Measurements from ENCODE around the gene OR10H5.
"Not testable (repeated sequence)": the region's sequence is repeated elsewhere in the genome, so short reads cannot be mapped to it uniquely, and the experiment has no call there.

Gene OR10H5

GRCh38 chr19:15787611-15788155 lies at the start of gene OR10H5:
OR10H5 (plus strand) TSS chr19:15787661; CDS start chr19:15794049, 6,388 bp downstream.
- DNase-seq = no peak
- H3K9me3 Mint-ChIP-seq = no peaks in the 10 kb centered on the region
- H3K4me3 Mint-ChIP-seq = no peak within 1 kb of the TSS
- no peaks in the 10 kb centered on the region for H3K36me3 Mint-ChIP-seq (ENCODE audit: low read depth)
- H3K27me3 Mint-ChIP-seq = peaks cover 13% of the 10 kb centered on the region
- H3K27ac Mint-ChIP-seq = no peak within 1 kb of the TSS
- ATAC-seq = no peak
- no peaks in the 10 kb centered on the region for H3K4me1 Mint-ChIP-seq

- Mint-ChIP-seq H3K36me3 (ENCODE audit: low read depth) (peaks cover 5% of the 10 kb centered on the region), H3K9me3 (peaks cover 15% of the 10 kb centered on the region), H3K4me1 (no peaks in the 10 kb centered on the region), H3K4me3 (no peak within 1 kb of the TSS), H3K27ac (no peak within 1 kb of the TSS), H3K27me3 (peaks cover 9% of the 10 kb centered on the region)
- ATAC-seq (no peak), DNase-seq (no peak)
Measured at GRCh38 chr19:15737722-15738121, 49.7 kb upstream of the OR10H5 start, which contains the start of gene OR10H3. OR10H3 (plus strand) TSS chr19:15737985; CDS start chr19:15741393, 3,408 bp downstream.

DNA sequence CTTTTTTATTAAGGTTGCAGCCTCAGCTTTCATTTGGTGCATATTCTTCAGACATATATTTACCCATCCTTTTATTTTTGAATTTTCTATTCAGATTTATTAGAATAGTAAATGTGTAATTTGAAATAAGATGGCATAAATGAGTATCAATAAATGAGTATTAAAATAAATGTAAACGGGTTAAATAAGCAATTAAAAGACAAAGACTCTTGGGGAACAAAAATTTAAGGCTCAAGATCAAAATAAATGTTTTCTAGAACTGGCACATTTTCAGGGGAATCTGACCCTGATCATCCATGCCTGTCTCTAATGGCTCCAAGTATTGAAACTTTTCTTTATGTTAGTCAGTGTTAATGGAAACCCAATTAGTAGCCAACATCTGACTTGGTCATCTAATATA lies 46.7 kb upstream of the OR10H5 start:
- ATAC-seq (no peak), DNase-seq (no peak)
- H3K27ac Mint-ChIP-seq = no peak overlapping the region
- peaks cover 5% of the 10 kb centered on the region for H3K36me3 Mint-ChIP-seq (ENCODE audit: low read depth)
- H3K4me3 Mint-ChIP-seq = no peak overlapping the region
- peaks cover 22% of the 10 kb centered on the region for H3K27me3 Mint-ChIP-seq
- peaks cover 15% of the 10 kb centered on the region for H3K9me3 Mint-ChIP-seq
- H3K4me1 Mint-ChIP-seq = no peaks in the 10 kb centered on the region

DNA sequence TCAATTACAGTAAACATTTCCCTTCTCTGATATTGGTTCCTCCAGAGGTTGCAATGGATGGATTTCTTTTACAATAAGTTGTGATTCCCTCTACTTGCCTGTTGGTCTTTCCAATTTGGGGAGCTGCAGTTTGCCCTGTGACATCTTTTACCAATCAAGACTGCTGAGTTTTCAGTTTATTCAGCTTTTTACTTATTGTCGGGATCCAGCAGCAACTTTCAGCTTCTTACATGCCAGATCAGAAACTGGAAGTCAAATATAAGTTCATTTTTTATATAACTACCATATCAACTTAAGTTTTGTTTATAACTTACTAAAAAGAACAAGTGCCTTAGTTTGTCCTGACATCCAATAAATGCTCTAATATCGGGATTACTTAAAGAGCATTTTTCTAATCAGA lies 39.2 kb upstream of the OR10H5 start:
- Mint-ChIP-seq H3K4me1 (no peaks in the 10 kb centered on the region), H3K36me3 (ENCODE audit: low read depth) (no peaks in the 10 kb centered on the region), H3K9me3 (no peaks in the 10 kb centered on the region), H3K27ac (no peak overlapping the region), H3K4me3 (no peak overlapping the region), H3K27me3 (peaks cover 56% of the 10 kb centered on the region)
- ATAC-seq = no peak
- DNase-seq = no peak

DNA sequence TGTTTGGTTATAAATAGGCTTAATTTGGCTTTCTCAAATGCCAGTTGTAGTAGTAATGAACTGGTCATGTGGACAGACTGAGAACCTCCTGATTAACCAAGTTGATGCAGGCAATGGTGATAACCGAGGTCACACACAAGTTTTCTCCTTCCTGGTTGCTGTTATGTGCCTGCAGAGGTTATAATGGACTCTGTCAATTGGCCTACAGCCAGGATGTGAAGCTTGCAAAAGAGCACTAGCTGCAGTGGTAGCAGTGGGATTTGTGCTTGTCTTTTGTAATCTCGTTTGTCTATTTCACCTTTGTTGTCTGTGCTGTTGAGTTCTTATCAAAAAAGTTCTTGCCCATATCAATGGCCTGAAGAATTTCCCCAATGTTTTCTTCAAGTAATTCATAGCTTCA lies 29.1 kb upstream of the OR10H5 start:
- no peak for ATAC-seq
- no peak for DNase-seq
- Mint-ChIP-seq H3K36me3 (ENCODE audit: low read depth) (no peaks in the 10 kb centered on the region), H3K9me3 (peaks cover 6% of the 10 kb centered on the region), H3K27me3 (peaks cover 50% of the 10 kb centered on the region), H3K27ac (no peak overlapping the region), H3K4me3 (no peak overlapping the region), H3K4me1 (no peaks in the 10 kb centered on the region)

DNA sequence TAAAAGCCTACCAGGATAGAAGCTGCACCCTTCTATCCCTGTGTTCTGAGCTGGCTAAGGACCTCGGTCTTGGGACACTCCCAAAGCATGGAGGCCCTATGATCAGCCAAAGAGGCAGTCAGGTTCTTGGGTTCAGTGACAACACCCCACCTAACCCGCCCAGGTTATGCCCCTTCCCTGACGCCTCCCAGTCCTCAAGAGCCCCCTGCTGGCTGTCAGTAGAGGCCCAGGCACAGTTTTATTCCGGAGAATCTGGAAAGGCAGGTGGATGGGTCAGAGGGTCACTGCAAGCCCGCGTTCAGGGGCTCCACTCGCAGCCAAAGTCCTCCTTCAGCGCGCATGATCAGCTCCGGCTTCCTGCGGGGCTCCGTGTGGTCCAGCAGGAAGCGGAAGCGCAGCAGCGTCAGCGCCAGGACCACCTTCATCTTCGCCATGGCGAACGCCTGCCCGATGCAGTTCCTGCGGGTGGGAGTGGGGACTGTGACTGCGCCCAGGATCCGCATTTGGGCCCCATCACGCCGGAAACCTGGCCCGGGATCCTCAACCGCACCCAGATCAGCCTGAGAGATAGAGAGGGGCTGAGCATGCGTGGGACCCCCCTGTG lies 27.4 kb upstream of the OR10H5 start:
- peaks cover 42% of the 10 kb centered on the region for H3K27me3 Mint-ChIP-seq
- no peaks in the 10 kb centered on the region for H3K36me3 Mint-ChIP-seq (ENCODE audit: low read depth)
- H3K4me1 Mint-ChIP-seq = no peaks in the 10 kb centered on the region
- peak overlapping the region; percentile 30 for H3K4me3 Mint-ChIP-seq
- H3K9me3 Mint-ChIP-seq = peaks cover 6% of the 10 kb centered on the region
- H3K27ac Mint-ChIP-seq = no peak overlapping the region
- no peak for ATAC-seq
- DNase-seq = no peak

- DNase-seq (no peak), ATAC-seq (no peak)
- Mint-ChIP-seq H3K4me3 (no peak overlapping the region), H3K27me3 (peaks cover 24% of the 10 kb centered on the region), H3K9me3 (no peaks in the 10 kb centered on the region), H3K4me1 (no peaks in the 10 kb centered on the region), H3K27ac (no peak overlapping the region), H3K36me3 (ENCODE audit: low read depth) (no peaks in the 10 kb centered on the region)
Measured at GRCh38 chr19:15769586-15769985, 17.9 kb upstream of the OR10H5 start.

DNA sequence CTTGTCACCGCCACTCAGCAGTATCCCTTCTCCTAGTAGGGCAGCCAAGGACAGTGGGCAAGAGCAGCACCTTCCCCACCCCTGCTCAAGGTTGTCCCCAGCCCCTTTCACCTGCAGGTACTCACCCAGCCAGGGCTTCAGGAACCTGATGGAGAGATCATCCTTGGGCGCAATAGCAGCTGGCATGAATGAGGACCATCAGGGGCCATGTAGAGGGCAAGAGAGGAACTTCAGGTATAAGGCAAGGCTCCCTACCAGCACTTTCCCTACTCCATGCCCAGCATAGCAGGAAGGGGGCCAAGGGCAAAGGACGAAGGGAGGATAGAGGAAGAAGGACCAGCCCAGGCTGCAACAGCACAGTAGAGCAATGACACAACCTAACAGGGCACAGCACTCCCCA lies 13.3 kb upstream of the OR10H5 start:
- not testable (repeated sequence) for DNase-seq; ATAC-seq; H3K4me1 Mint-ChIP-seq; H3K27ac Mint-ChIP-seq; H3K4me3 Mint-ChIP-seq; H3K36me3 Mint-ChIP-seq (ENCODE audit: low read depth); H3K9me3 Mint-ChIP-seq
- H3K27me3 Mint-ChIP-seq = peaks cover 19% of the 10 kb centered on the region

DNA sequence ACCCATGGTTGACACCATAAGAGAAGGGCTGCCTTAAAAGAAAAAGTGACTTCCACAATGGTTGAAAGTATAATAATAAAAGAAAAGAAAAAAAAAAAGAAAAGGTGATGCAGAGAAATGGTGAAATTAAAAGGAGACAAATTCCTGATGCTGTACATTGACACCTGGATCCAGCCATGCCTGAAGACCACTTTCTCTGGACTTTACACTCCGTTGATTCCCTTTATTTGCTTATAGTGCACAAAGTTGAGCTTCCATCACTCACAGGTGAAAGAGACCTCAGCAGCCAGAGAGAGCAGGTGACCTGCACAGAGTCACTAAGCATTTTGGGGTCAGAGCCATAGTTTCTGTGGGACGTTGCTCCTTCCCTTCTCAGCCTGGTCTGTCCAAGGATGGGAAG lies 12.2 kb upstream of the OR10H5 start:
- Mint-ChIP-seq H3K4me3 (no peak overlapping the region), H3K4me1 (no peaks in the 10 kb centered on the region), H3K36me3 (ENCODE audit: low read depth) (no peaks in the 10 kb centered on the region), H3K27me3 (peaks cover 15% of the 10 kb centered on the region), H3K27ac (no peak overlapping the region), H3K9me3 (no peaks in the 10 kb centered on the region)
- ATAC-seq = no peak
- DNase-seq = no peak

DNA sequence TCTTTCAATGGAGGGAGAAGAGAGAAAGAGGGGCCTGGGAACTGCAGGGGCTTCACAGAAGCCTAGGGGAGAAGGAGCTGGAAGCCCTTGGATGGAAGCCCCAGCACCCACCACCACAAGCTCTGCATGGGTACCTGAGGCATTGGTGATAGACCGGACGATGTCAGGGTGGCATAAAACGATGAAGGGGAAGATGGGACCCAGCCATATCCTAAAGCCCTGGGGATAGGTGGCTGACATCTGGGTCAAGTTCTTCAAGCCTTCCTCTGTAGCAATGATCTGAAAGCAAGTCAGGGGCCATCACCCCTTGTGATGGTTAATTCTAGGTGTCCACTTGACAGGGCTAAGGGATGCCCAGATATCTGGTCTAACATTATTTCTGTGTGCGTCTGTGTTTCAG lies 11.2 kb upstream of the OR10H5 start:
- peaks cover 11% of the 10 kb centered on the region for H3K27me3 Mint-ChIP-seq
- no peaks in the 10 kb centered on the region for H3K36me3 Mint-ChIP-seq (ENCODE audit: low read depth)
- DNase-seq (no peak), ATAC-seq (no peak)
- no peak overlapping the region for H3K27ac Mint-ChIP-seq
- H3K4me3 Mint-ChIP-seq = no peak overlapping the region
- H3K4me1 Mint-ChIP-seq = no peaks in the 10 kb centered on the region
- H3K9me3 Mint-ChIP-seq = no peaks in the 10 kb centered on the region

GRCh38 chr19:15776991-15777970 lies 10.2 kb upstream of the OR10H5 start:
- no peak for ATAC-seq
- Mint-ChIP-seq H3K36me3 (ENCODE audit: low read depth) (no peaks in the 10 kb centered on the region), H3K27ac (no peak overlapping the region), H3K4me1 (no peaks in the 10 kb centered on the region), H3K27me3 (peaks cover 4% of the 10 kb centered on the region), H3K4me3 (no peak overlapping the region), H3K9me3 (no peaks in the 10 kb centered on the region)
- no peak for DNase-seq

DNA sequence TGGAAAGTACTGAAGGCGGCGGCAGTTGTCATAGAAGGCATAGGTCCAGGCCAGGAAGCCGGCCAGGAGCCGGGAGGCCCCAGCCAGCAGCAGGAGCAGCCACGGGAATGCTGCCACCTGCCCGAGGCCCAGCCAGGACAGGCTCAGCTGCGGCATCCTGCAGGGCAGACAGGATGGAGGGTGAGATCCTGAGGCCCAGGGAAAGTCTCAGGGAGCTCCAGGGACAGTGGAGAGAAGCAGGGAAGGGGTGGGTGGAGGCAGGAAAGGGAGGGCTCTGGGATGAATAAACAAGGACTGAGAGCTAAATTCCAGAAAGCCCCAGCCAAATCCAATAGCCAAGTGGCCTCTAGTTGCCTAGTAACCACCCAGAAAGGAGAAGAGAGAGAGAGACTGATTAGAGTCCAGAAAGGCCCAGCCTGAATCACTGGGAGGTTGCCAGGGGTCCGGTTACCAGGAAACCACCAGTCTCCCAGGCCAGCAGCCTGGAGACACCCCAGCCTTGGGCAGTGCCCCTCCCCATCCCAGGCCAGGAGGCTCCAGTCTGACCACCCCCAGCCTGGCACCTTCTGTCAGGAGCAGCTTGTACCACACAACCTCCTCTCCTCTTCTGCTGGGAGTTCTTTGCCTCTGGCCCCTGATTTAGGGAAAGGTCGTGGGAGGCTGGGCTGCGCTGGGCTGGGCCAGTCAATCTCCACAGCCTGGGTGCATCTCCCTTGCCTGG lies 7.5 kb upstream of the OR10H5 start:
- Mint-ChIP-seq H3K27me3 (peaks cover 3% of the 10 kb centered on the region), H3K4me3 (no peak overlapping the region), H3K36me3 (ENCODE audit: low read depth) (no peaks in the 10 kb centered on the region), H3K27ac (no peak overlapping the region), H3K4me1 (no peaks in the 10 kb centered on the region), H3K9me3 (no peaks in the 10 kb centered on the region)
- ATAC-seq (no peak), DNase-seq (no peak)

GRCh38 chr19:15780610-15781418 lies 6.6 kb upstream of the OR10H5 start:
- DNase-seq = no peak
- Mint-ChIP-seq H3K27me3 (no peaks in the 10 kb centered on the region), H3K4me1 (no peaks in the 10 kb centered on the region), H3K27ac (no peak overlapping the region), H3K9me3 (no peaks in the 10 kb centered on the region), H3K36me3 (ENCODE audit: low read depth) (no peaks in the 10 kb centered on the region), H3K4me3 (no peak overlapping the region)
- peak; percentile 20 for ATAC-seq

DNA sequence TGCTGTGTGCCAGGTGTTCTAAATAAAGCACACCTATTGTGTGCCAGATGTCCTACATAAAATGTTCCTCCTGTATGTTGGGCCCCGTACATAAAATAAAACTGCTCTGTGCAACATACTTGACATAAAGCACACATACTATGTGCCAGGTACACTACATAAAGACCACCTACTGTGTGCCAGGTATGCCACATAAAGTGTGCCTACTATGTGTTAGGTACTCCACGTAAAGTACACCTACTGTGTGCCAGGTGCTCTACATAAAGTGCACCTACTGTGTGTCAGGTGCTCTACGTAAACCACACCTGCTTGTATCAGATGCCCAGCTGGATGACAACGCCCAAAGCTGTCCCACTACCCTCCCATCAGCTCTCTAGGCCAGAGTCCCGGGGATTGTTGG lies 5.8 kb upstream of the OR10H5 start:
- Mint-ChIP-seq H3K9me3 (no peaks in the 10 kb centered on the region), H3K4me1 (no peaks in the 10 kb centered on the region), H3K4me3 (no peak overlapping the region), H3K27ac (no peak overlapping the region), H3K36me3 (ENCODE audit: low read depth) (no peaks in the 10 kb centered on the region), H3K27me3 (peaks cover under 1% of the 10 kb centered on the region)
- no peak for DNase-seq
- no peak for ATAC-seq
